Astrocyte (in vitro differentiated cells and primary cell): ENCODE measurements around the gene ZSCAN5B.

Experiments
- EZH2 ChIP-seq: IDR thresholded peaks from 2 replicates; pipeline ENCODE4 v1.6.1; 2012; ENCODE audit warnings: mild to moderate bottlenecking, low read length, inconsistent platforms; ENCODE audit not compliant: insufficient read depth
- TF ChIP-seq, protein P1 (sequence below): IDR thresholded peaks from 2 replicates; pipeline ENCODE4 v1.5.1; 2011; ENCODE audit warnings: low read depth, mild to moderate bottlenecking, inconsistent platforms, low read length, moderate library complexity; ENCODE audit not compliant: insufficient read depth

DNA sequence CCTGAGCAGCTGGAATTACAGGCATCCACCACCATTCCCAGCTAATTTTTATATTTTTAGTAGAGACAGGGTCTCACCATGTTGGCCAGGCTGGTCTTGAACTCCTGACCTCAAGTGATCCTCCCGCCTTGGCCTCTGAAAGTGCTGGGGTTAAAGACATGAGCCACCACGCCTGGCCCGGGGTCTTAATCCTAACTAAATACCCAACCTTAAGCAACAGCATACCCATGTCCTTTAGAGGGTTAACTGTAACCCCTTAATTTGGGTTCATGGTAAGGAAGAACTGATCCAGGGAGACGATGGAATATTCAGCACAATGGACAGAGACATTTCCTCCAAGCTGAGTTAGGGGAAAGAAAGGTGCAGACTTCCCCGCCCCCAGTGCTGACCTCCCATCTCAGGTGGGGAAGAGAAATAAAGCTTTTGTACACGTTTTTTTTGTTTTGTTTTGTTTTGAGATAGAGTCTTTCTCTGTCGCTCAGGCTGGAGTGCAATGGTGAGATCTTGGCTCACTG lies 30.5 kb downstream of the ZSCAN5B start:
- TF ChIP-seq, protein P1, sequence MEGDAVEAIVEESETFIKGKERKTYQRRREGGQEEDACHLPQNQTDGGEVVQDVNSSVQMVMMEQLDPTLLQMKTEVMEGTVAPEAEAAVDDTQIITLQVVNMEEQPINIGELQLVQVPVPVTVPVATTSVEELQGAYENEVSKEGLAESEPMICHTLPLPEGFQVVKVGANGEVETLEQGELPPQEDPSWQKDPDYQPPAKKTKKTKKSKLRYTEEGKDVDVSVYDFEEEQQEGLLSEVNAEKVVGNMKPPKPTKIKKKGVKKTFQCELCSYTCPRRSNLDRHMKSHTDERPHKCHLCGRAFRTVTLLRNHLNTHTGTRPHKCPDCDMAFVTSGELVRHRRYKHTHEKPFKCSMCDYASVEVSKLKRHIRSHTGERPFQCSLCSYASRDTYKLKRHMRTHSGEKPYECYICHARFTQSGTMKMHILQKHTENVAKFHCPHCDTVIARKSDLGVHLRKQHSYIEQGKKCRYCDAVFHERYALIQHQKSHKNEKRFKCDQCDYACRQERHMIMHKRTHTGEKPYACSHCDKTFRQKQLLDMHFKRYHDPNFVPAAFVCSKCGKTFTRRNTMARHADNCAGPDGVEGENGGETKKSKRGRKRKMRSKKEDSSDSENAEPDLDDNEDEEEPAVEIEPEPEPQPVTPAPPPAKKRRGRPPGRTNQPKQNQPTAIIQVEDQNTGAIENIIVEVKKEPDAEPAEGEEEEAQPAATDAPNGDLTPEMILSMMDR, result no peak
- no peak for TF ChIP-seq EZH2
